HK-2 (cell line): ENCODE data around the gene SLC25A39.
"Not testable (repeated sequence)": the region's sequence is repeated elsewhere in the genome, so short reads cannot be mapped to it uniquely, and the experiment has no call there.

Source experiments
- DNase-seq: peaks from one replicate; pipeline ENCODE4 v3.0.0-alpha.2; 2018; ENCODE audit not compliant: unreplicated experiment

The SLC25A39 gene

GRCh38 chr17:44354582-44355561 lies 30.2 kb upstream of the SLC25A39 start:
- no peak for DNase-seq

GRCh38 chr17:44353672-44354331 lies 29.2 kb upstream of the SLC25A39 start:
- no peak for DNase-seq

GRCh38 chr17:44352828-44353671 lies 28.4 kb upstream of the SLC25A39 start:
- DNase-seq = no peak

GRCh38 chr17:44351961-44352827 lies 27.6 kb upstream of the SLC25A39 start:
- DNase-seq = no peak

- DNase-seq = no peak
Measured at GRCh38 chr17:44351464-44351863, 26.8 kb upstream of the SLC25A39 start.

GRCh38 chr17:44350733-44351226 lies 26.2 kb upstream of the SLC25A39 start:
- DNase-seq = peak; percentile 68

GRCh38 chr17:44349553-44350070 lies 25.0 kb upstream of the SLC25A39 start:
- no peak for DNase-seq

GRCh38 chr17:44348988-44349364 lies 24.4 kb upstream of the SLC25A39 start:
- no peak for DNase-seq

- peak; percentile 54 for DNase-seq
Measured at GRCh38 chr17:44348234-44348987, 23.8 kb upstream of the SLC25A39 start.

- DNase-seq = not testable (repeated sequence)
Measured at GRCh38 chr17:44347206-44348055, 22.8 kb upstream of the SLC25A39 start.

- DNase-seq = no peak
Measured at GRCh38 chr17:44346064-44346844, 21.6 kb upstream of the SLC25A39 start.

GRCh38 chr17:44345454-44346026 lies 20.9 kb upstream of the SLC25A39 start:
- peak; percentile 72 for DNase-seq

- DNase-seq = peak; percentile 96
Measured at GRCh38 chr17:44344939-44345453, 20.4 kb upstream of the SLC25A39 start, which contains the start of gene GRN. GRN (plus strand) TSS chr17:44345302; CDS start chr17:44349165, 3,863 bp downstream.

GRCh38 chr17:44343510-44344209 lies 19.0 kb upstream of the SLC25A39 start:
- no peak for DNase-seq

- DNase-seq = not testable (repeated sequence)
Measured at GRCh38 chr17:44340553-44340952, 15.9 kb upstream of the SLC25A39 start.

GRCh38 chr17:44338702-44339101 lies 14.1 kb upstream of the SLC25A39 start:
- DNase-seq = peak; percentile 64

- DNase-seq = no peak
Measured at GRCh38 chr17:44335968-44336367, 11.3 kb upstream of the SLC25A39 start.
